ENCODE results near the gene DNAJC5.
A peak's percentile ranks its signal among the peaks of the same experiment; 100 is the strongest.

DNAJC5 gene, protein sequence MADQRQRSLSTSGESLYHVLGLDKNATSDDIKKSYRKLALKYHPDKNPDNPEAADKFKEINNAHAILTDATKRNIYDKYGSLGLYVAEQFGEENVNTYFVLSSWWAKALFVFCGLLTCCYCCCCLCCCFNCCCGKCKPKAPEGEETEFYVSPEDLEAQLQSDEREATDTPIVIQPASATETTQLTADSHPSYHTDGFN

DNA sequence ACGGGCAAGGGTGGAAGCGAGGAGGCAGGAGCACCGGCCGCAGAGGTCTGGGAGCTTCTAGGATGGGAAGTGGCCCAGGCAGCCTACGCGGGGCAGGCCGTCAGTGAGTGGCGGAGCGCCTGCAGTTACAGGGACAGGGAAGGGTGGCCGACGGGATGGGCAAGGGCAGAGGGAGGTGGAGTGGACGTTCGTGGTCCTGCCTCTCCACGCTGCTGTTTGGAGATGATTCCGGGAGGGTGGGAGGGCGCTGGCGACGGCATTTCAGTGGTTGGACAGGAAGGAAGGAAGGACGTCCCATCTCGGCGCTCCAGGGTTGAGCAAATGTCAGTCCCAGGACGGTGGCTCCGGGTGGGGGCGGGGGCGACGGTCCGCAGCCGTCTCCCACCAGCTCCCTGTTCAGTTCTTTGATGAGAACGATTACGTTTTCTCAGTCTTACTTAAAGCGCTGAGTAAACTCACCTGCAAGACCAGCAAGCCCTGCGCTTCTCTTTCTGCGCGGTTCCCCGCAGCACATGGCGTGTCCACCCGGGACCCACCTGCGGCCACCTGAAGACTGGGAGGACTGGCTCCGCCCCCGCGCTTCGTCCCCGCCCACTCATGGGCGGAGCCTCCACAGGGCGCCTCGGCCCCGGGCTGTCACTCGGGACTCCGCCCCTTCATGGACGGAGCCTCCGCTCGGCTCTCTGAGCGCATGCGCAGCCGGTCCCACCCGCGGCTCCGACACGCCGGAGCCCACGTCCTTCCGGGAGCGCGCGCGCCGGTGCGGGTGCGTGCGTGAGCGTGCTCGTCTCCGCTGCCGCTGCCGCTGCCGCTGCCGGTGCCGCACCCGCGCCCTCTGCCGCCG lies at the start of gene DNAJC5:
Gene DNAJC5 (plus strand): TSS at position 769 of the 844 bp plus-strand sequence. CDS start 33,220 bp downstream, outside the sequence.
- TF ChIP-seq, protein P1, sequence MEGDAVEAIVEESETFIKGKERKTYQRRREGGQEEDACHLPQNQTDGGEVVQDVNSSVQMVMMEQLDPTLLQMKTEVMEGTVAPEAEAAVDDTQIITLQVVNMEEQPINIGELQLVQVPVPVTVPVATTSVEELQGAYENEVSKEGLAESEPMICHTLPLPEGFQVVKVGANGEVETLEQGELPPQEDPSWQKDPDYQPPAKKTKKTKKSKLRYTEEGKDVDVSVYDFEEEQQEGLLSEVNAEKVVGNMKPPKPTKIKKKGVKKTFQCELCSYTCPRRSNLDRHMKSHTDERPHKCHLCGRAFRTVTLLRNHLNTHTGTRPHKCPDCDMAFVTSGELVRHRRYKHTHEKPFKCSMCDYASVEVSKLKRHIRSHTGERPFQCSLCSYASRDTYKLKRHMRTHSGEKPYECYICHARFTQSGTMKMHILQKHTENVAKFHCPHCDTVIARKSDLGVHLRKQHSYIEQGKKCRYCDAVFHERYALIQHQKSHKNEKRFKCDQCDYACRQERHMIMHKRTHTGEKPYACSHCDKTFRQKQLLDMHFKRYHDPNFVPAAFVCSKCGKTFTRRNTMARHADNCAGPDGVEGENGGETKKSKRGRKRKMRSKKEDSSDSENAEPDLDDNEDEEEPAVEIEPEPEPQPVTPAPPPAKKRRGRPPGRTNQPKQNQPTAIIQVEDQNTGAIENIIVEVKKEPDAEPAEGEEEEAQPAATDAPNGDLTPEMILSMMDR (IDR thresholded peaks at IDR 0.05; ENCODE audit: low read length, missing control alignments), result no peak
- peak within 1 kb of the TSS; percentile 77 for H3K4me3 ChIP-seq (replicated peaks; ENCODE audit: low read depth, low read length)
- DNase-seq (ENCODE audit: low read depth), result peak; percentile 94

DNA sequence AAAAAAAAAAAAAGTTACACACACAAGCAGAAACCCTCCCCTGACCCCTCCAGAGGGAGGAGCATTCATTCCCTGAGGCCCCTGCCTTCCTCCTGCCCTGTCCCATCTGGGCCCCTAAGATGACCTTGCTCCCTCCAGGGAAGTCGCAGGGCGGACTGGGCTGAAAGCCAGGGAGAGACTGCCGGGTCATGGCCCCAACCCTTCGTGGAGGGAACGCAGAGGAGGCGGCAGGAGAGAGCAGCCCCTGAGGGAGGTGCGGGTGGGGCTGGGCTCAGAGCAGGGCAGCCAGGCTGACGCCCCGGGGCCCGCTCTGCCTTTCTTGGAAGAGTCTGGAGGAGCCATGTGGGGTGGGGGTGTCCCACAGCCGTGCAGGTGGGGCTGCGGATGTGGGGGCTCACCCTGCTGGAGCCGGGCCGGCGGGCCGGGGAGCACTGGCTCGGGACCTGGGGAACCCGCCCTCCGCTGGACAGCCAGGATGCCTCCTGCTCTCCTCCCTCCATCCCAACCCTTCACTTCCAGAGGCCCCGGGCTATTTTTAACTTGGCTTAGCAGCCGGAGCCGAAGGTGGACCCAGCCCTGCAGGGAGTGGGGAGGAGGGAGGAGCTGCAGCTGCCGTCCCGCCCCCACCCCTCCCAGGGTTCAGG lies 48.7 kb upstream of the DNAJC5 start:
- TF ChIP-seq, protein P1 (IDR thresholded peaks at IDR 0.05; ENCODE audit: low read length, missing control alignments), result no peak
- H3K4me3 ChIP-seq (replicated peaks; ENCODE audit: low read depth, low read length), result peak overlapping the region; percentile 12
- no peak for DNase-seq (ENCODE audit: low read depth)

DNA sequence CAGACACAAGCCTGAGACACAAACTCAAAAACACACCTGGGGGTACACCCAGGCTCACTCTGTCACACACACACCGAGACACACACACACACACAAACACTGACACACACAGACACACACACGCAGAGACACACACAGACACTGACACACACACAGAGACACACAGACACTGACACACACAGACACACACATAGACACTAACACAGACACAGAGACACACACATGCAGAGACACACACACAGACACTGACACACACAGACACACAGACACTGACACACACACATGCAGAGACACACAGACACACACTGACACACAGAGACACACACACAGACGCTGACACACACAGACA lies 48.1 kb upstream of the DNAJC5 start:
- H3K4me3 ChIP-seq (replicated peaks; ENCODE audit: low read depth, low read length), result no peak overlapping the region
- no peak for DNase-seq (ENCODE audit: low read depth)
- TF ChIP-seq, protein P1 (IDR thresholded peaks at IDR 0.05; ENCODE audit: low read length, missing control alignments), result no peak

DNA sequence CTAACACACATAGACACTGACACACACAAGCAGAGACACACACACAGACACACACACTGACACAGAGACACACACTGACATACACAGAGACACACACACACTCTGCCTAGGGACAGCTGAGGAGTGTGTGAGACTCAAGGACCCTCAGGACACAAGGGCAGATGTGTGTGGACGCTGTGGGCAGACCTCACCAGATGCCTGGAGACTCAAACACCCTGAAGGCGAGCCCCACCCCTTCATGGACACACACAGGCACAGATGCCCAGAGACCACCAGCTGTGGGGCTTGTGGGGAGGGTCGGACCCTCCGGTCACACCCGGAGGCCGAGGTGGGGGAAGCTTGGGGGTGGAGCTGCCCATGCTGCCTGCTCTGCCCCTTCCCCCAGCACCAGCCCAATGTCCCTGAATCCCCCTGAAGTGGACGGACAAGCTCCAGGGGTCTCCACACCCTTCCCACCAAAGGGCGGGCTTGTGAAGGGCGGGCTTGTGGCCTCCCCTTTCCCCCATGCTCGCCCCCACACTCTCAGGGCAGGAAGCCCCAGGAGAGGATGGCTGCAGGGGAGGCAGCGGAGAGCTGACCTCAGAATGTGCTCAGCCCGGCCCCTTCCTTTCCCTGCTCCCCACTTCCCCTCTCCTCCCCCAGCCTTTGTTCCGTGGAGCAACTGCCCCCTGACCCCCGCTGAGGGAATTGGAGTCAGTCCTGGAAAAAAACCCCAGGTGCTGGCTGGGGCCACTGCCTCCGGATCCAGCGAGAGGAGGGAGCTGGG lies 47.5 kb upstream of the DNAJC5 start:
- H3K4me3 ChIP-seq (replicated peaks; ENCODE audit: low read depth, low read length), result no peak overlapping the region
- TF ChIP-seq, protein P1 (IDR thresholded peaks at IDR 0.05; ENCODE audit: low read length, missing control alignments), result no peak
- DNase-seq (ENCODE audit: low read depth), result no peak

DNA sequence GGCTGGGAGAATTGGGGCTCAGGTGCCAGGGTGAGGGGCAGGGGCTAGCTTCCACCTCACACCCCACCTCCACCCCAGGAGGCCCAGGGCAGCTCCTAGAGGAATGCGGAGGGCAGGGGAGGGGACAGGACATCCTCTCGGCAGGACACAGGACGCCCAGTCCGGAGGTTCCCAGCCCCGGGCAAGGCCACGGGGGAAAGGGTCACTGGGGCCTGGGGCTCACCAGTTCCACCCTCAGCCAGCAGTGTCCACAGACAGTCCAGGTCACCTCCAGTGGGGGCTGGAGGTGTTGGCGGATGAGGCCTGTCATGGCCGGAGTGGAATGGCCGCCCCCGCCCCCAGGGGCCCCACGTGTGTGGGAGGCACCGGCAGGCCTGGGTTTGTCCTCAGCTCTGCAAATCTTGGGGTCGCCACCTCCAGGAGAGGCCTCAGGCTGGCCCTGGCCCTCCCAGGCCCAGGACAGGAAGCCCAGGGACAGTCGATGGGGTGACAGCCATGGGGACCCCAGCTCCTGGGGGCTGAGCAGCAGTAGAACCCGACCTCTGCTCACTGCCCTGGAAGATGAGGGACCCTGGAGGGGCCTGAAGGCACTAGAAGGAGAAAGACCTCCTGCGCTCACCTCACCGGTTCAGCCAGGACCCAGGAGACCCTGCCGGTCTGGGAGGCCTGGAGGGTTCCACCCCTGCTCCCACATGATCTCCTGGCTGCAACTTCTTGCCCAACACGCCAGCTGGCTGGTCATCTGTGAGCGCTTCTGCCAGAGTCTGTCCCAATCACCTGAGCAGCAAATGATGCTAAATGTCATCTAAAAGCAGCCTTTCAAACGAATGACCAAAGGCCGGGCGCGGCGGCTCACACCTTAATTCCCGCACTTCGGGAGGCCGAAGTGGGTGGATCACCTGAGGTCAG lies 46.7 kb upstream of the DNAJC5 start:
- TF ChIP-seq, protein P1 (IDR thresholded peaks at IDR 0.05; ENCODE audit: low read length, missing control alignments), result no peak
- H3K4me3 ChIP-seq (replicated peaks; ENCODE audit: low read depth, low read length), result no peak overlapping the region
- DNase-seq (ENCODE audit: low read depth), result no peak

All from fibroblast of pulmonary artery (primary cell).